Jurkat, Clone E6-1 (cell line): Measurements from ENCODE around the gene TPCN2.
"Not testable (repeated sequence)": the region's sequence is repeated elsewhere in the genome, so short reads cannot be mapped to it uniquely, and the experiment has no call there.

Experiments used
- DNase-seq: peaks from one replicate; pipeline ENCODE4 v3.0.0-alpha.2; 2011; ENCODE audit warnings: low read depth, low spot score
- H3K4me3 ChIP-seq: 2 replicates; pipeline ENCODE4 v1.5.1; 2011; ENCODE audit warnings: mild to moderate bottlenecking, low read length, control low read depth, moderate library complexity

The TPCN2 gene

GRCh38 chr11:69065147-69065710 lies 16.5 kb downstream of the TPCN2 start:
- no peak overlapping the region for H3K4me3 ChIP-seq
- no peak for DNase-seq

- no peak for DNase-seq
- no peak overlapping the region for H3K4me3 ChIP-seq
Observed at GRCh38 chr11:69066122-69067112, 17.7 kb downstream of the TPCN2 start.

- no peak for DNase-seq
- no peak overlapping the region for H3K4me3 ChIP-seq
Observed at GRCh38 chr11:69067200-69067599, 18.5 kb downstream of the TPCN2 start.

GRCh38 chr11:69071086-69071800 lies 22.5 kb downstream of the TPCN2 start:
- no peak for DNase-seq
- H3K4me3 ChIP-seq: no peak overlapping the region

GRCh38 chr11:69071956-69072355 lies 23.2 kb downstream of the TPCN2 start:
- DNase-seq: no peak
- no peak overlapping the region for H3K4me3 ChIP-seq

- H3K4me3 ChIP-seq: no peak overlapping the region
- DNase-seq: no peak
Observed at GRCh38 chr11:69073469-69073868, 24.7 kb downstream of the TPCN2 start.

GRCh38 chr11:69074375-69075140 lies 25.8 kb downstream of the TPCN2 start:
- no peak overlapping the region for H3K4me3 ChIP-seq
- DNase-seq: no peak

- DNase-seq: no peak
- H3K4me3 ChIP-seq: no peak overlapping the region
Observed at GRCh38 chr11:69075421-69076128, 26.8 kb downstream of the TPCN2 start.

- peak; percentile 79 for DNase-seq
- H3K4me3 ChIP-seq: no peak overlapping the region
Observed at GRCh38 chr11:69076129-69076791, 27.5 kb downstream of the TPCN2 start.

- not testable (repeated sequence) for DNase-seq, H3K4me3 ChIP-seq
Observed at GRCh38 chr11:69076977-69077376, 28.2 kb downstream of the TPCN2 start.

- H3K4me3 ChIP-seq: no peak overlapping the region
- no peak for DNase-seq
Observed at GRCh38 chr11:69078508-69078907, 29.8 kb downstream of the TPCN2 start.

GRCh38 chr11:69078930-69079605 lies 30.3 kb downstream of the TPCN2 start:
- no peak overlapping the region for H3K4me3 ChIP-seq
- no peak for DNase-seq

GRCh38 chr11:69079661-69080256 lies 31.0 kb downstream of the TPCN2 start:
- no peak overlapping the region for H3K4me3 ChIP-seq
- DNase-seq: no peak

GRCh38 chr11:69080257-69080995 lies 31.7 kb downstream of the TPCN2 start:
- DNase-seq: no peak
- H3K4me3 ChIP-seq: no peak overlapping the region

GRCh38 chr11:69081180-69081579 lies 32.4 kb downstream of the TPCN2 start:
- no peak for DNase-seq
- H3K4me3 ChIP-seq: no peak overlapping the region

GRCh38 chr11:69083531-69084247 lies 35.0 kb downstream of the TPCN2 start:
- DNase-seq: no peak
- H3K4me3 ChIP-seq: no peak overlapping the region
